HG03139 (cell line): Measurements from ENCODE around the gene TMEM150C.

Experiments used
- ATAC-seq: cut with Tn5 transposase; IDR thresholded peaks from one replicate; pipeline ENCODE4 v1.9.1; 2021; ENCODE audit not compliant: unreplicated experiment

Gene TMEM150C

GRCh38 chr4:82561786-82562563 is at the start of gene TMEM150C:
TSS of gene TMEM150C (minus strand) at chr4:82561988. CDS start at chr4:82504657, 57,331 bp downstream.
- ATAC-seq = no peak

DNA sequence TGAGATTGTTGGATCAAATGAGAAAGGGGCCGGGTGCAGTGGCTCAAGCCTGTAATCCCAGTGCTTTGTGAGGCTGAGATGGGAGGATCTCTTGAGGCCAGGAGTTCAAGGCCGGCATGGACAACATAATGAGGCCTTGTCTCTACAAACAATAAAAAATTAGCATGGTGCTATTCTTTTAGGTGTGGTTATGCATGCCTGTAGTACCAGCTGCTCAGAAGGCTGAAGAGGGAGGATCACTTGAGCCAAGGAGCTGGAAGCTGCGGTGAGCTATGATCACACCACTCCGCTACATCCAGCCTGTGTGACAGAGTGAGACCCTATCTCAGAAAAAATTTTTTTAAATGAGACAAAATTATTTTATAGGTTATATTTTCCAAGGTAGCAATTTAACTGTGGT is 49.7 kb upstream of the TMEM150C start:
- no peak for ATAC-seq

GRCh38 chr4:82610041-82610440 is 48.3 kb upstream of the TMEM150C start:
- ATAC-seq = no peak

- no peak for ATAC-seq
Measured at GRCh38 chr4:82606622-82607021, 44.8 kb upstream of the TMEM150C start.

DNA sequence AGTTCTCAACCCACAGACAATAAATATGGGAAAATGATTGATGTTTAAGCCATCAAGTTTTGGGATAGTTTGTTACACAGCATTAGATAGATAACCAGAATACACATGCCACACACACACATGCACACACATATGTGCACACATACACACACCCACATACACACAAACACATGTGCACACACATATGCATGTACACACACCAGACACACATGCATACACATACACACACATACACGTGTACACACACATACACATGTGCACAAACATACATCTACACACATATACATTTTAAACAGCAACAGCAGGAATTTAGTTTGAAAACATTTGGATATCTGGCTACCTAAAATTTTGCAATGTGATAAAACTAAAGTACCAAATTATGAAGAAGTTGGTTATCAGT is 42.7 kb upstream of the TMEM150C start:
- no peak for ATAC-seq

- no peak for ATAC-seq
Measured at GRCh38 chr4:82601242-82602015, 39.6 kb upstream of the TMEM150C start.

DNA sequence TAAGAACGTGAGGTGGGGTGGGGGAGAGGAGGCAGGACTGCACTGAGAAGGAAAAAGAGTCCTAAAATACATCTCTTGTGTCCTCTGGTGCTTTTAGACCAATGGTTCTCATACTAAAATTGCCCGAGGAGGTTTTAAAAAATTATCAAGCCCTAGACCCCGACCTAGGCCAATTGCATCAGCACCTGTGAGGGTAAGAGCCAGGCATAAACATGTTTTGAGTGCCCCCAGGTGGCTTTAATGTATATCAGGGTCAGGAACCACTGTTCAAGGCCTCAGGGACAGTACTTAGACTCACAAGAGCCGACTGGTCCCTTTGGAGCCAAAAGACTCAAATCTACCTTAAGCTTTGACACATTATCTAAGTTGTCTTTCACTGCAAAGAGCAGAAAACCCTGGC is 37.5 kb upstream of the TMEM150C start:
- ATAC-seq = no peak

DNA sequence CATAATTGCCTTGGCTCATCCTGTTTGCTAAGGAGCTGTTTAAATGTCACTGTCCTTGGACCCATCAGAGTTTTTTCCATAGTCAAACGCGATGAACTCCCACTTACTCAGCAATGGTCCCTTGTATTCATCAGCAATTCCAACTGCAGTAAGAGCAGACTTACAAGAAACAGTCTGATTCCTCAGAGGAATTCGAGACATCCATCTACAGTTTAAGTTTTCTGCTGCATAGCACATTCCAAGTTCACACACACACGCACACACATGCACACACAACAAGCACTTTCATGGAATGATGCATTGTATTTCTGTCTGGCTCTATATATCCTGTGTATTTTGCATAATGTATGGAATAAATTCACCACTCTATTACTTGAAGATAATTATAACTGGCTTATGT is 32.7 kb upstream of the TMEM150C start:
- no peak for ATAC-seq

DNA sequence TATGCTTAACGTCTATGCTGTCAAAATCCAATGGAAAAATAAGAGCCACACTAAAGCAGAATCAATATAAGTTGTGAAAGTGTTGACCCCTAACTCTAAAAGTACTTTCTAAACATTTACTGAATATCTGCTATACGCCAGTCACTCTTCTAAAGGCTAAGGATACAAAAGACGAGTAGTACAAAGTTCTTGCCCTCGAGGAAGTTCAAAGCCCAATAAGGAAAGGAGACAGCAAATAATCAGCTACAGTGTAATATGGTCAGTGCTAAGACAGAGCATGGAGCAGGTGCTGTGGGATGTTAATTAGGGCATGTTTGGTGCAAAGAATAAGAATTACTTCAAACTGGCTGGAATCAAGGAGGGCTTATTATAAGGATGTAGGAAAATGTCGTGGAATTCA is 31.6 kb upstream of the TMEM150C start:
- ATAC-seq = no peak

- no peak for ATAC-seq
Measured at GRCh38 chr4:82592639-82593038, 30.9 kb upstream of the TMEM150C start.

- ATAC-seq = no peak
Measured at GRCh38 chr4:82591592-82591991, 29.8 kb upstream of the TMEM150C start.

GRCh38 chr4:82589756-82590155 is 28.0 kb upstream of the TMEM150C start:
- ATAC-seq = no peak

- no peak for ATAC-seq
Measured at GRCh38 chr4:82588771-82589270, 27.0 kb upstream of the TMEM150C start.

DNA sequence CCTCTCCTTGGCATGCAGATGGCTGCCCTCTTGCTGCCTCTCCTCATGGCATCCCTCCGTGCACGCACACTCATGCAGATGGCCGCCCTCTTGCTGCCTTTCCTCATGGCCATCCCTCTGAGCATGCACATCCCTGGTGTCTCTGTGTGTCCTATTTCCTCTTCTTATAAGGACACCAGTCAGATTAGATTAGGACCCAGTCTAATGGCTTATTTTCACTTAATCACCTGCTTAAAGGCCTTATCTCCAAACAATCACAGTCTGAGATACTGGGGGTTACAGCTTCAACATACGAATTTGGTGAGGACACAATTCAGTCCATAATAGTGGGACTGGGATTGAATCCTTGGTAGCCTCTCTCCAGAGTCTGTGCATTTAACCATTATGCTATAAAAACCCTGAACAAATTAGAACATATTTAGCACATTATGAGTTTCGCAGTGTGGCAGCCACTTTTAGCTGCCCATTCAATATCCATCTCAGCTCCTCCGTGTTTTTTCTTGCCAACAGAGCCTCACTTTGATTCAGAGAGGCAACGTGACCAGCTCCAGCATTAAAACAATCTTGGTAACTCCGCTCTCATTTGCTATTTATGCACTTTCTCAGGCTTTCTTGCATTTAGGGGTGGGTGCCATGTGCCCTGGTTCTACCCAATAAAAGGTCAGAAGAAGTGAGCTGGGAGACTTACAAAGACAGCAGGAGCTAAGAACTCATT is 26.2 kb upstream of the TMEM150C start:
- ATAC-seq = no peak

DNA sequence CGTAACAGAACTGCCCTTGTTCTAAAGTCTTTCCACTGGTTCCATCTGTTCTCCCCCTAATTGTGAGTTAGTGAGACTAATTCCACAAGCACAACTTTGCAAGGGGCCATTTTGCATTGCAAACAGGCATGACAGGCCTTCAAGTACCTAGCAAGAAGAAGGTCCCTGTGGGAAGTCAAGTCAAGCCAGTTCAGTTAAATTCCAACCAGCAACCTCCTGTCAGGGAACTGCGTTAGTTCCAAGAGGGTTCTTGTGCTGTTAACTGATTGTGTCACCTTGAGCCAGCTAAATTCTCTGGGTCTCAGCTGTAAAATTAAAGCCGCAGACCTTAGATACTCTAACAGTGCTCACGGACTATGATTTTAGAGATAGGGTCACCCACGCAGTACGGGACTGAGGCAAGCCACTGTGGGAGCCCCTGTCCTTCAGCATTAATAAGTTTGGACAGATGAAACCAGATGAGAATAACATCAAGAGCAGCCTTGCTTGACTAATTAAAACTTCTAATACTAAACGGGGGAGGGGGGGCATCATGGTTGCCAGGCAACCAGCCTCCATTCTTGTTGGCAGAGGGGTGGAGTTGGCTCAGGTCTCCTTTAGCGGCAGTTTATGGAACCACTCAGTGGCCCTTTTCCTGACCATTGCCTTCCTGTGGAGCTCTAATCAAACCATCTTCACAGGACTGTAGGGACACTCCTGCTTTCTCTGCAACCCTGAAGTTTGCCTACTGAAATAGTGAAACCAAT is 24.1 kb upstream of the TMEM150C start:
- no peak for ATAC-seq

GRCh38 chr4:82584931-82585330 is 23.1 kb upstream of the TMEM150C start:
- ATAC-seq = no peak

DNA sequence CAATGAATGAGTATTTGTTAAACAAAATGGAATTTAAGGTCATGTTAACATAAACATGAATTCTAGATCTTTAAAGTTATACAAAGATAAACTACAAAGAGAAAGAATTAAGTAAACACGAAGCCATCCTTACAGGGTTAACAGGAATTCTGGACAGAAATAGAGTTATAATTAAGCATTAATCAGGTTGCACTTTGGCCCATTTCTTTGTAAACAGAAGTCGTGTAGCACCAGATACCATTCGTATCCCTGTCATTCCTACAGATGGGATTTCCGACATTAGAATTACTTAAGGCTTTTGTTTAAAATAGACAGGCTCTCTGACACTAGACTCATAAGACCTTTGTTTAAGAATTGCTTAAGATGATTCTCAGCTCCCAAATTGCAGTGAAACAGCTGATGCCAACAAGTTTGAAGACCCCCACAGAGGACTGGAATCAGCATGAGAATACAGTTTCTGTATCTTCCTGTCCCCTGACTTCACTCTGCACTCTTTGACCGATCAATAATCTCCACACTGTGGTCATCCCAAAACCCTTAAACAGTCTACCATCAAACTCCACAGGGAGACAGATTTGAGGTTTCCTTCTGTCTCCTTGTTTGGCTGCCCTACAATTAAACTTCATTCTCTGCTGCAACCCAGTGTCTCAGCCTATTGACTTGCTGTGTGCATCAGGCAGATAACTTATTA is 22.3 kb upstream of the TMEM150C start:
- no peak for ATAC-seq

DNA sequence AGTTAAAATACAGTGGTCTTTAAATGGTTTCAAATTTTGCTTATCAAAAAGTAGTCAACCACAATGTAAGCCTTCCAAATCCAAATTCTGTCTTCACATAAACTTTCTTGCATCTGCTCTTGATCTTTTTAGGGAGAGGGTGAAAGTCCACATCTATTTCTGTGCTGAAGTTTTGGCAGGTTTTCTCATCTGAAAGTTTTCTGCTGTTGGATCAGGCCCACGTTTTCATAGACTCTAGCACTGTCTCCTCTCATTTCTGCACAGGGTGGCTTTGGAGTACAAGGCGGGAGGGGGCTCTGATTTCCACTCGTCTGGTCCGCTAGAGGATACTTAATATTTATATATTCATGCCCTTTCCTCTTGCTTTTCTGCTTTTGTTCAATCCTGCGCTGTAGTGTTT is 18.1 kb upstream of the TMEM150C start:
- ATAC-seq = no peak

DNA sequence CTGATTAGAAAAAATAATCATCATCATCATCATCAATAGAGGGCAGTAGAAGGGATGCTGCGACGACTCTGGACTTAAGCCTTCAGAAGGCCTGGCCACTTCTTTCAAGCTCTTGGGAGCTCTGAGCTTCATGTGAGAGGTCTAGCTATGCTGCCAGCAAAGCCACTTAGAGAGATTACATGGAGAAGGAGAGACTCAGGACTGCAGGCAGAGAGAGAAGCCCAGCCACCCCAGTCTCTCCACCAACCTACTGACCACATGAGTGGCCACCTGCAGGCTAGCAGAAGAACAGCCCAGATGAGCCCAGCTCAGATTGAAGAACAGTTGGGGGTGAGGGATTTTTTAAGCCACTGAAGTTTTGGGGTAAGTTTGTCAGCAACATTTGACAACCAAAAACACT is 17.1 kb upstream of the TMEM150C start:
- no peak for ATAC-seq

DNA sequence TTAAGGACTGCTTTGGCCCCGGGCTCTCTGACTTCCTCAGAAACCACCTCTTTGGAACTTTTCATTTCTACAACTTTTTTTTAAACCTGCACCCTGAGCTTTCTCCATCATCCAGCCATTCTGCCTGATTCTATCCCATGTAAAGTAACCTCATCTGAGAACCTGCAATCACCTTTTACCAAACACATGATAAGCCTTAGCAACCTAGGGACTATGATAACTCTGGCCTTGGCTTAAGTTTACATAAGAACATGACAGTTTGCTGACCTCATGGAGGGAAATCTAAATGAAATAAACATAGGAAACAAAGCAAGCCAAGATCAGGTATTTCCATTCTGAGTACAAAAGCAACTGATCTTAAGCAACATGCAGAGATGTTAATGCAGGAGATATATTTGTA is 15.7 kb upstream of the TMEM150C start:
- no peak for ATAC-seq
